H1 (cell line): ENCODE data around the gene IDH2.

Source experiments
- BCL11A ChIP-seq, 2 experiments: IDR thresholded peaks; one replicate each; pipeline ENCODE4 v1.6.1; 2011; ENCODE audit warnings: low read depth in 2 of 2, low read length in 2 of 2, mild to moderate bottlenecking in 2 of 2
- CREB1 ChIP-seq: IDR thresholded peaks from 2 replicates; pipeline ENCODE4 v1.6.1; 2012; ENCODE audit warnings: inconsistent platforms
- CTCF ChIP-seq, 3 experiments: IDR thresholded peaks; 1 replicate in 2 of 3; 2 replicates in 1 of 3; pipeline versions ENCODE4 v1.5.1 to v1.6.1; 2011; ENCODE audit warnings: low read length in 3 of 3, mild to moderate bottlenecking in 3 of 3, inconsistent platforms in 2 of 3, low read depth in 1 of 3, moderate library complexity in 1 of 3; ENCODE audit not compliant: insufficient read depth in 1 of 3; ENCODE audit errors: control extremely low read depth in 1 of 3
- GABPA ChIP-seq: IDR thresholded peaks from 2 replicates; pipeline ENCODE4 v1.6.1; 2011; ENCODE audit warnings: mild to moderate bottlenecking, low read length, moderate library complexity, borderline replicate concordance; ENCODE audit not compliant: insufficient read depth
- JUND ChIP-seq: IDR thresholded peaks from 2 replicates; pipeline ENCODE4 v1.6.1; 2011; ENCODE audit warnings: mild to moderate bottlenecking, improper control_type of control experiment, low read length
- POLR2AphosphoS5 ChIP-seq: IDR thresholded peaks from 2 replicates; pipeline ENCODE4 v1.6.1; 2011; ENCODE audit warnings: low read depth, low read length
- SIRT6 ChIP-seq: IDR thresholded peaks from one replicate; pipeline ENCODE4 v1.7.1; 2012; ENCODE audit warnings: low read length, inconsistent platforms
- SUZ12 ChIP-seq: fragments of 200-600 bp; sonication (generic); IDR thresholded peaks from 2 replicates; pipeline ENCODE4 v1.6.1; 2012; ENCODE audit warnings: mild to moderate bottlenecking, inconsistent platforms, low read length, moderate library complexity, mixed read lengths

- TF ChIP-seq SUZ12 (no peak), BCL11A (IDR thresholded peaks at IDR 0.05; ENCODE audit: low read depth in 2 of 2, low read length in 2 of 2) (no peak), CTCF (IDR thresholded peaks at IDR 0.05; ENCODE audit: control extremely low read depth in 1 of 3, insufficient read depth in 1 of 3, low read depth in 1 of 3, low read length in 3 of 3) (no peak), JUND (no peak), GABPA (no peak), SIRT6 (no peak), CREB1 (no peak), POLR2AphosphoS5 (no peak)
Observed at GRCh38 chr15:90058308-90058707, 44.0 kb downstream of the IDH2 start.
